ENCODE results near the gene DDC. TPM values are rescaled to one million over a fixed set of nuclear protein-coding genes. Genes with fewer than 3 reads are reported as not detected.

The DDC gene
- total and polyA plus RNA-seq, 4 donors, result 27.2 to 74.9 (median 58.6) TPM

DNA sequence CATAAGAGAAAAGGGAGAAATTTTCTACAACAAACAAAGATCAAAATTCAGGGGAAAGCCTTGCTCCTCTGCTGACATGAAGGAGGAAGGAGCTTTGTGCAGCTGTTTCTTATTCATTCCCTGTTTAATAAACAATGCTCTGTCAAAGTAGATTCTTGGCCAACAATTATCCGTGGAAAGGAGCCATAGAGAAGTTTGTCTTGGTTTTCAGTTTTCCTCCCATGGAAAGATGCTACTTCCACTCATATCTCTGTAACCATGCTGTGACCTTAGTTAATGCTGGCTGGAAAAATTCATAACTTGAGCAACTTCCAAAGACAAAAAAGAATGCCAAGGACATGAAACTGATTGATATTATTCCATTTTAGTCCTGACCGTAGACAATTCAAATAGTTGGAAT lies 8.1 kb downstream of the DDC start:
- no peak overlapping the region for H3K9ac ChIP-seq (ENCODE audit: low read depth in 1 of 2, low read length in 2 of 2)
- H3K27me3 ChIP-seq (ENCODE audit: control insufficient read depth in 4 of 4, insufficient read depth in 4 of 4, low read length in 3 of 4), result no peaks in the 10 kb centered on the region
- no peaks in the 10 kb centered on the region for H3K9me3 ChIP-seq (ENCODE audit: control insufficient read depth in 4 of 4, low read length in 3 of 4)
- WGBS, result 72% methylated on average over 2 of the region's 2 CpGs
- H3K4me3 ChIP-seq (ENCODE audit: low read depth in 1 of 3, low read length in 3 of 3), result no peak overlapping the region
- peaks cover 9 to 41% (median 25%) of the 10 kb centered on the region in 4 donors for H3K4me1 ChIP-seq (ENCODE audit: control insufficient read depth in 4 of 4, insufficient read depth in 4 of 4, low read length in 3 of 4)
- no peaks in the 10 kb centered on the region for H3K36me3 ChIP-seq (ENCODE audit: control insufficient read depth in 4 of 4, insufficient read depth in 3 of 4, low read depth in 1 of 4, low read length in 3 of 4)
- H3K27ac ChIP-seq (ENCODE audit: low read depth in 1 of 2, low read length in 2 of 2), result no peak overlapping the region
- TF ChIP-seq MAX (IDR thresholded peaks at IDR 0.05) (no peak), NR2F2 (IDR thresholded peaks at IDR 0.05) (peak; percentile 42)
- DNase-seq (ENCODE audit: low spot score), result no peak

GRCh38 chr7:50556247-50556991 lies 8.8 kb downstream of the DDC start:
- TF ChIP-seq ZBTB33 (IDR thresholded peaks at IDR 0.05), result peak; percentile 9
- TF ChIP-seq GABPA (IDR thresholded peaks at IDR 0.05 in 1 of 2, conservative IDR thresholded peaks at IDR 0.05 in 1 of 2), result no peak
- peak in 1 of 2 donors; percentile 7 for TF ChIP-seq RAD21 (IDR thresholded peaks at IDR 0.05)
- peak; percentile 28 for TF ChIP-seq HNF4G (IDR thresholded peaks at IDR 0.05)
- no peak for TF ChIP-seq EGR1 (IDR thresholded peaks at IDR 0.05; ENCODE audit: low read depth in 2 of 2)
- peak; percentile 73 to 79 for TF ChIP-seq JUND (IDR thresholded peaks at IDR 0.05)
- TF ChIP-seq, protein P1, sequence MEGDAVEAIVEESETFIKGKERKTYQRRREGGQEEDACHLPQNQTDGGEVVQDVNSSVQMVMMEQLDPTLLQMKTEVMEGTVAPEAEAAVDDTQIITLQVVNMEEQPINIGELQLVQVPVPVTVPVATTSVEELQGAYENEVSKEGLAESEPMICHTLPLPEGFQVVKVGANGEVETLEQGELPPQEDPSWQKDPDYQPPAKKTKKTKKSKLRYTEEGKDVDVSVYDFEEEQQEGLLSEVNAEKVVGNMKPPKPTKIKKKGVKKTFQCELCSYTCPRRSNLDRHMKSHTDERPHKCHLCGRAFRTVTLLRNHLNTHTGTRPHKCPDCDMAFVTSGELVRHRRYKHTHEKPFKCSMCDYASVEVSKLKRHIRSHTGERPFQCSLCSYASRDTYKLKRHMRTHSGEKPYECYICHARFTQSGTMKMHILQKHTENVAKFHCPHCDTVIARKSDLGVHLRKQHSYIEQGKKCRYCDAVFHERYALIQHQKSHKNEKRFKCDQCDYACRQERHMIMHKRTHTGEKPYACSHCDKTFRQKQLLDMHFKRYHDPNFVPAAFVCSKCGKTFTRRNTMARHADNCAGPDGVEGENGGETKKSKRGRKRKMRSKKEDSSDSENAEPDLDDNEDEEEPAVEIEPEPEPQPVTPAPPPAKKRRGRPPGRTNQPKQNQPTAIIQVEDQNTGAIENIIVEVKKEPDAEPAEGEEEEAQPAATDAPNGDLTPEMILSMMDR (IDR thresholded peaks at IDR 0.05; ENCODE audit: low read depth, low read length, missing input control), result no peak
- TF ChIP-seq FOXA1 (IDR thresholded peaks at IDR 0.05), result no peak
- TF ChIP-seq FOXA2 (IDR thresholded peaks at IDR 0.05), result no peak
- peak; percentile 17 to 66 for TF ChIP-seq RXRA (IDR thresholded peaks at IDR 0.05)
- no peak for TF ChIP-seq NR2F2 (IDR thresholded peaks at IDR 0.05)
- TF ChIP-seq SP1 (IDR thresholded peaks at IDR 0.05), result peak; percentile 41
- TF ChIP-seq TAF1 (conservative IDR thresholded peaks at IDR 0.05), result no peak
- no peak for TF ChIP-seq ATF3 (IDR thresholded peaks at IDR 0.05)
- TF ChIP-seq MAX (IDR thresholded peaks at IDR 0.05), result peak; percentile 19
- TF ChIP-seq HNF4A (conservative IDR thresholded peaks at IDR 0.05), result peak; percentile 82 to 84
- TF ChIP-seq, protein P2, sequence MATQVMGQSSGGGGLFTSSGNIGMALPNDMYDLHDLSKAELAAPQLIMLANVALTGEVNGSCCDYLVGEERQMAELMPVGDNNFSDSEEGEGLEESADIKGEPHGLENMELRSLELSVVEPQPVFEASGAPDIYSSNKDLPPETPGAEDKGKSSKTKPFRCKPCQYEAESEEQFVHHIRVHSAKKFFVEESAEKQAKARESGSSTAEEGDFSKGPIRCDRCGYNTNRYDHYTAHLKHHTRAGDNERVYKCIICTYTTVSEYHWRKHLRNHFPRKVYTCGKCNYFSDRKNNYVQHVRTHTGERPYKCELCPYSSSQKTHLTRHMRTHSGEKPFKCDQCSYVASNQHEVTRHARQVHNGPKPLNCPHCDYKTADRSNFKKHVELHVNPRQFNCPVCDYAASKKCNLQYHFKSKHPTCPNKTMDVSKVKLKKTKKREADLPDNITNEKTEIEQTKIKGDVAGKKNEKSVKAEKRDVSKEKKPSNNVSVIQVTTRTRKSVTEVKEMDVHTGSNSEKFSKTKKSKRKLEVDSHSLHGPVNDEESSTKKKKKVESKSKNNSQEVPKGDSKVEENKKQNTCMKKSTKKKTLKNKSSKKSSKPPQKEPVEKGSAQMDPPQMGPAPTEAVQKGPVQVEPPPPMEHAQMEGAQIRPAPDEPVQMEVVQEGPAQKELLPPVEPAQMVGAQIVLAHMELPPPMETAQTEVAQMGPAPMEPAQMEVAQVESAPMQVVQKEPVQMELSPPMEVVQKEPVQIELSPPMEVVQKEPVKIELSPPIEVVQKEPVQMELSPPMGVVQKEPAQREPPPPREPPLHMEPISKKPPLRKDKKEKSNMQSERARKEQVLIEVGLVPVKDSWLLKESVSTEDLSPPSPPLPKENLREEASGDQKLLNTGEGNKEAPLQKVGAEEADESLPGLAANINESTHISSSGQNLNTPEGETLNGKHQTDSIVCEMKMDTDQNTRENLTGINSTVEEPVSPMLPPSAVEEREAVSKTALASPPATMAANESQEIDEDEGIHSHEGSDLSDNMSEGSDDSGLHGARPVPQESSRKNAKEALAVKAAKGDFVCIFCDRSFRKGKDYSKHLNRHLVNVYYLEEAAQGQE (IDR thresholded peaks at IDR 0.05), result peak; percentile 88
- peak; percentile 61 for TF ChIP-seq YY1 (IDR thresholded peaks at IDR 0.05)
- Histone ChIP-seq H3K4me1 (ENCODE audit: control insufficient read depth in 4 of 4, insufficient read depth in 4 of 4, low read length in 3 of 4) (peaks cover 9 to 34% (median 19%) of the 10 kb centered on the region in 4 donors), H3K27ac (ENCODE audit: low read depth in 1 of 2, low read length in 2 of 2) (peak overlapping the region in 1 of 2 donors; percentile 13), H3K36me3 (ENCODE audit: control insufficient read depth in 4 of 4, insufficient read depth in 3 of 4, low read depth in 1 of 4, low read length in 3 of 4) (no peaks in the 10 kb centered on the region), H3K9ac (ENCODE audit: low read depth in 1 of 2, low read length in 2 of 2) (no peak overlapping the region), H3K27me3 (ENCODE audit: control insufficient read depth in 4 of 4, insufficient read depth in 4 of 4, low read length in 3 of 4) (no peaks in the 10 kb centered on the region), H3K4me3 (ENCODE audit: low read depth in 1 of 3, low read length in 3 of 3) (no peak overlapping the region), H3K9me3 (ENCODE audit: control insufficient read depth in 4 of 4, low read length in 3 of 4) (no peaks in the 10 kb centered on the region)
- no peak for DNase-seq (ENCODE audit: low spot score)
- WGBS, result 71% methylated on average over 8 of the region's 8 CpGs
